ENCODE data around the gene CAND2. TPM values are rescaled to one million over a fixed set of nuclear protein-coding genes. Genes with fewer than 3 reads are reported as not detected.

CAND2 gene
- total RNA-seq, 1 experiment from 2014 or later, result 0.37 TPM

GRCh38 chr3:12799525-12800440 lies 3.3 kb downstream of the CAND2 start:
- no peak for DNase-seq
- TF ChIP-seq EZH2 (IDR thresholded peaks at IDR 0.05; ENCODE audit: low read depth) (no peak), CTCF (conservative IDR thresholded peaks at IDR 0.05) (no peak)
- Histone ChIP-seq H2AFZ (no peak overlapping the region), H3F3A (ENCODE audit: insufficient read depth, low read depth) (no peaks in the 10 kb centered on the region), H3K36me3 (ENCODE audit: low read depth) (no peaks in the 10 kb centered on the region), H3K27me3 (ENCODE audit: insufficient read depth, low read depth) (no peaks in the 10 kb centered on the region), H3K4me1 (replicated peaks; ENCODE audit: insufficient read depth) (no peaks in the 10 kb centered on the region), H3K27ac (no peak overlapping the region), H3K9me2 (ENCODE audit: insufficient read depth) (no peaks in the 10 kb centered on the region), H4K20me1 (ENCODE audit: insufficient read depth) (no peaks in the 10 kb centered on the region), H3K79me2 (ENCODE audit: low read depth) (no peaks in the 10 kb centered on the region), H3K4me3 (no peak overlapping the region), H3K4me2 (no peak overlapping the region), H3K9me3 (ENCODE audit: insufficient read depth, low read depth) (no peaks in the 10 kb centered on the region)
- BruUV-seq (replicated peaks), result no TSS peak
- intact Hi-C loops (cut with micrococcal nuclease; ENCODE audit: unreplicated experiment), result no loop called here
- ChIA-PET CTCF (no interaction called here), POLR2A (ENCODE audit: unreplicated experiment) (no interaction called here)

- H3F3A ChIP-seq (ENCODE audit: insufficient read depth, low read depth), result no peaks in the 10 kb centered on the region
- H3K4me2 ChIP-seq, result no peak overlapping the region
- no peak for TF ChIP-seq EZH2 (IDR thresholded peaks at IDR 0.05; ENCODE audit: low read depth)
- no peak for TF ChIP-seq CTCF (conservative IDR thresholded peaks at IDR 0.05)
- H3K9me3 ChIP-seq (ENCODE audit: insufficient read depth, low read depth), result no peaks in the 10 kb centered on the region
- H2AFZ ChIP-seq, result no peak overlapping the region
- no peaks in the 10 kb centered on the region for H3K4me1 ChIP-seq (replicated peaks; ENCODE audit: insufficient read depth)
- intact Hi-C loops (cut with micrococcal nuclease; ENCODE audit: unreplicated experiment), result no loop called here
- no peak for DNase-seq
- no peak overlapping the region for H3K4me3 ChIP-seq
- H3K36me3 ChIP-seq (ENCODE audit: low read depth), result no peaks in the 10 kb centered on the region
- H3K27ac ChIP-seq, result no peak overlapping the region
- no TSS peak for BruUV-seq (replicated peaks)
- no peaks in the 10 kb centered on the region for H3K79me2 ChIP-seq (ENCODE audit: low read depth)
- H4K20me1 ChIP-seq (ENCODE audit: insufficient read depth), result no peaks in the 10 kb centered on the region
- POLR2A ChIA-PET (ENCODE audit: unreplicated experiment), result interaction anchor here (0.7 kb wide), 1 partner anchor 1552 kb away, joined by 15 read pairs; no protein-coding TSS in a partner anchor
- H3K27me3 ChIP-seq (ENCODE audit: insufficient read depth, low read depth), result no peaks in the 10 kb centered on the region
- CTCF ChIA-PET, result interaction anchor here (0.6 kb wide), 1 partner anchor 162 kb away, joined by 4 read pairs; no protein-coding TSS in a partner anchor
- no peaks in the 10 kb centered on the region for H3K9me2 ChIP-seq (ENCODE audit: insufficient read depth)
Measured at GRCh38 chr3:12803371-12803770, 6.9 kb downstream of the CAND2 start.

GRCh38 chr3:12807066-12807465 lies 10.6 kb downstream of the CAND2 start:
- H3K4me2 ChIP-seq, result no peak overlapping the region

More at GRCh38 chr3:12807066-12807465, 10.6 kb downstream of the CAND2 start:
- Histone ChIP-seq H4K20me1 (ENCODE audit: insufficient read depth) (no peaks in the 10 kb centered on the region), H3K9me2 (ENCODE audit: insufficient read depth) (no peaks in the 10 kb centered on the region), H3K27me3 (ENCODE audit: insufficient read depth, low read depth) (no peaks in the 10 kb centered on the region), H2AFZ (no peak overlapping the region), H3K79me2 (ENCODE audit: low read depth) (no peaks in the 10 kb centered on the region), H3K4me1 (replicated peaks; ENCODE audit: insufficient read depth) (no peaks in the 10 kb centered on the region), H3K4me3 (no peak overlapping the region), H3K9me3 (ENCODE audit: insufficient read depth, low read depth) (no peaks in the 10 kb centered on the region), H3K36me3 (ENCODE audit: low read depth) (no peaks in the 10 kb centered on the region), H3K27ac (no peak overlapping the region), H3F3A (ENCODE audit: insufficient read depth, low read depth) (peaks cover 15% of the 10 kb centered on the region)
- intact Hi-C loops (cut with micrococcal nuclease; ENCODE audit: unreplicated experiment), result no loop called here
- BruUV-seq (replicated peaks), result no TSS peak
- ChIA-PET CTCF (no interaction called here), POLR2A (ENCODE audit: unreplicated experiment) (no interaction called here)
- DNase-seq, result no peak
- TF ChIP-seq CTCF (conservative IDR thresholded peaks at IDR 0.05) (no peak), EZH2 (IDR thresholded peaks at IDR 0.05; ENCODE audit: low read depth) (no peak)

Data from PC-9 (cell line).